CD4-positive, alpha-beta T cell treated with Interleukin-1 beta for 1 hour (primary cell): ENCODE data around the gene ADAT3.

Experiments
- DNase-seq, 2 donors: peaks; one replicate each; pipeline ENCODE4 v3.0.0-alpha.2; 2020 to 2022

Gene ADAT3

DNA sequence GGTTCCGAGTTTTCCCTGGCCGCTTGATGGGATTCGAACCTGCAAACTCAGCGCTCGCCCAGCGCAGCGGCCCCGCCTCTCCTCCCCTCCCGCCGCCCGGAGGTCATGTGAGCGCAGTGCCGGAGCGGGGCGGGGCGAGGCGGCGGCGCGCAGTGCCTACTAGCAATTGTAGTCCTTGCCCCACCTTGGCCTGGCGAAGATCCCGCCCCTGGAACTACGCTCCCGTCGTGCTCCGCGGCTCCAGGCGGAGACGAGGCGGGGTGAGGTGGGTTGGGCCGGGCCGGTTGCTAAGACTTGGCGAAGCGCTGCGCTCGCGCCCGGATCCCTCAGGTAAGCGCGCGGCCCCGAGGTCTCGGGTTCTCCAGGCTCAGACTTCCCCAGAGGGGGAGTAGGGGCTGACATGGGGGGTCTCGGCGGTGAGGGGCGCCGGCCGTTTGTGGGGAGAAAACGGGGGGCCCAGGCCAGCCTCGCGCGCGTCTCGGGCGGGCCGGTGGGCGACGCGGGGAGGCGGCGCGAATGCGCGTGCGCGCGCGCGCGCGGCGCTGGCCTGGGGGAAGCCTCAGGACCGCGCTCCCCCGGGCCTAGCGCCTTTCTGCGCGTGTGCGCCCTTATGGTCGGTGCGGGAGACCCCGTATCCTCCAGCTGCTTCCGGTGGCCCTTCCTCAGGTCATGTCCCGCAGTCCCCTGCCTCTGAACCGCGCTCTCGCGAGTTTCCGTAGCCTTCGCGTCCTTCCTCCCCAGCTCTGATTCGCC is at the start of gene ADAT3, which contains the start of gene SCAMP4:
TSS of gene ADAT3 (plus strand) at position 290 of the 753 bp plus-strand sequence. CDS start 6,649 bp downstream, outside the sequence.
TSS of gene SCAMP4 (plus strand) at position 290 of the 753 bp plus-strand sequence. CDS start 9,621 bp downstream, outside the sequence.
- peak; percentile 99 for DNase-seq

DNA sequence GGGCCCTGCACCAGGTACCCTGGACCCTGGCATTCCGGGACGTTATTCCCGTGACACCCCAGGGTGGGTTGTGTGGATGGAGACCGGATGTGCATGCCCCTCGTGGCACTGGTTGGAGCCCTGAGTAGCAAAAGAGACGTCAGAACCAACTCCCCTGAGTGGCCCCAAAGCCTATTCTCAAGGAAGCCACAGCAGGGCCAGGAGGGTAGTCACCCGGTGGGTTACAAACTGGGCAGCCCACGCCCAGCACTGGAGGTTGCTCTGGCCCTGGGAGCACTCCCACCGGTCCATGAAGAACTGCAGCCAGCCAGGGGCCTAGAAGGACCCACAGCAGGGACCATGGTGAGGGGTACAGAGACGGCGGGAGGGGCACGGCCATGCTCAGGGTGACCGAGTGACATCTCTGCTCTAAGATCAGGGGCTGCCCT is 49.4 kb upstream of the ADAT3 start:
- peak in 1 of 2 donors; percentile 18 for DNase-seq

DNA sequence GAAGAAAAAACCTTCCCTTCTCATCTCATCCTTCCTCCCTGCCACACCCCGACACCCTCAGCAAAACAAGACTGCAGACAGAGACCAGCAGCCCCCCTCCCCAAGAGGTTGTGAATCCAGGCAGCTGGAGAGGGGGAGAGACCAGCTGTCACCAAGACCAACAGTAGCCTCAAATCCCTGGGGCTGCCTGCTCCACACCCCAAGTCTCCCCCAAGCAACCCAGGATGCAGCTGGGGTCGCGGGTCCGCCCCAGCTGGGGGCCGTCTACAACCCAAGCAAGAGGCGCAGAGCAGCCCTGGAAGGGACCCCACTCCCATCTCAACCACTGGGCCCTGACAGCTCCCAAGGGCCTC is 48.9 kb upstream of the ADAT3 start:
- no peak for DNase-seq

DNA sequence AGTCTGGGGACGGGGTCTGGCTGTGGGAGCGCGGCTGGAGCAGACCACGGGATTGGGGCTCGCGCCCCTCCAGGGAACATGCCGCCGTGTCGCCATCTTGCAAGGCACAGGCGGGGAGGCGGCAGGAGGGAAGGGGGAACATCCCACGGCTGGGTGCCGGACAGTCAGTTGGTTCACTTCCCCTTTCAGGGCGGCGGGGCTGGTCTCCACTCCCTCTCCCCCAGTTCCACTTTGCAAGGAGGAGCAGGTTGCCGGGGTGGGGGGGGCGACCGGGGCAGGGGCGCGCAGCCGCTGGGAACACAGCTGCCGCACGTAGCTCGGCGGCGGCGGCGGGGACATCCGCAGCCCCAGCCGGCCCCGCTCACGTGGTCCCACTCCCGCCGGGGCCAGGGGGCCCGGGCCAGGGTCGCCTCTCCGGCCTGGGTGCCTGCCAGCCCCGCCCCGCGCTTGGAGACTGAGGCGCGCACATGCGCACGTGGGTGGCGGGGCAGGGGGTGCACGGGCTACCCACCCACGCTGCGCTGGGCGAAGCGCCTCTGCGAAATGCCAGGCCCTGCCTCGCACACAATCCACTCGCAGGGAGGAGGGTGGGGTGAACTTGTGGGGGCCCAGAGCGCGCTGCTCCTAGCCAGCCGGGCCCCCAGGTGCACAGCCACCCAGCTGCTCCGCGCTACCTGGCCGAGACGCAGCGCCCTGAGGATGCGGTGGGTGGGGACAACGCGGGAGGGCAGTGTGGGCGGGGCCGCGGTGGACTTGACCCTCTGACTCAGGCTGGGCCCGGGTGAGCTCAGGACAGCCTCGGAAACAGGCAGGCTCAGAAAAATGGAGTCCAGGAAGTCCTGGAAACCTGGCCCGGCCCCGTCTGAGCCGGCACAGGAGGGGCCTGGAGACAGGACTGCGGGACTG is 48.2 kb upstream of the ADAT3 start:
- DNase-seq, result peak in 1 of 2 donors; percentile 78

DNA sequence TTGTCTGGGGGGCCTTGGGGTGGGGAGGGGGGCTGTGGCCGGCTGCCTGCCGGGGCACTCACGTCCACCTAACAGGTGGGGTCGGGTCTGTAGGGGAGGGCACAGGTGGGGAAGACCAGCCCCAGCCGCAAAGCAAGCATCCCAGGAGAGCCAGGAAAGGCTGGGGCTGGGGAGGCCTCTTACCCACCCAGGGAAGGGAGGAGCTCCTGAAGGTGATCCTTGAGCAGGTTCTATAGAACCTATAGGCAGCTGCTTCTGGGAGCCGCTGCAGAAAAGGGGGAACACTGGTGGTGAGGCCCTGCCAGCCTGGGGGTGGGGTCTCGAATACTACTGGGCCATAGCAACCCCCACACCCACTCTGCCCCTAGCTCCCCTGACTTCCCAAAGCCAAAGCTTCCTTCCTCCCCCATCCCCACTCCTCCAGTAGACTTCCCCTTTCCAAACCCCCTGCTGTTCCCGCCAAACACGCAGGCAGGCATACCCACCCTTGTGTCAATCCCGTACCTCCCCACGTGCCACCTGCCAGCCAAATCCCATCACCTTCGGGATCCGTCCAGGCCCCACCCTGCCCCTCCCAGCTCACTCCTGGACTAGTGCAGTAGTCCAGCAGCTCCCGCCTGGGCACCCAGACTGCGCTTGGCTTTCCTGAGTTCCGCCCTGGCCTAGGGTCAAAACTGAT is 47.4 kb upstream of the ADAT3 start:
- DNase-seq, result no peak

DNA sequence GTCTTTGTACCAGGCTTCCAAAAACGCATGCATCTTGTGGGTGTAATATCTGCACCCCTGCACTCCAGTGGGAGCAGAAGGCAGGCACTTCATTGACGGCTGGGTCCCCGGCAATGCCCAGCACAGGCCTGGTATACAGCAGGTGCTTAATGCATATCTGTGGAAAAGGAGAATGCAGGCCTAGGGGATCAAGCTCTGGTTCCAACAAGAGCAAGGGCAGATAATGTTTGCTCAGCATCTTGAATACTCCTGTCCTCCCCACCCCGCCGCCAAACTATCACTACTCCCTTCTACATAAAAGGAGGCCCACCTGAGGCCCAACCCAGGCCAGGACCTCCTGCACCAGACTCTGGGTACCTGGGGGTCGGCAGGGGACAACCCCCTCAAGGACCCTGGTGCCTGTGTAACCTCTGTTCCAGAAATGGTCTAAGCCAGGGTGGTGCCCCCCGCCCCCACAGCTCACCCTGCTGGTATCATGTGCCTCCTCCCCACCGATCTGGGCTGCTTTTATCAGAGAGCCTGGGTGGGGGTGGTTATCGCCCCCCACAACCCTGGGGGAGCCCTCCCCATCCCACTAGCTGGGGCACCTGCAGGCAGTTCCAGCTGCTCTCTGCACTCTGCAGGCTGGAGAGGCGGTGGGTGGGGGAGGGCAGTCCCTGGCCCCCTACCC is 46.7 kb upstream of the ADAT3 start:
- no peak for DNase-seq

DNA sequence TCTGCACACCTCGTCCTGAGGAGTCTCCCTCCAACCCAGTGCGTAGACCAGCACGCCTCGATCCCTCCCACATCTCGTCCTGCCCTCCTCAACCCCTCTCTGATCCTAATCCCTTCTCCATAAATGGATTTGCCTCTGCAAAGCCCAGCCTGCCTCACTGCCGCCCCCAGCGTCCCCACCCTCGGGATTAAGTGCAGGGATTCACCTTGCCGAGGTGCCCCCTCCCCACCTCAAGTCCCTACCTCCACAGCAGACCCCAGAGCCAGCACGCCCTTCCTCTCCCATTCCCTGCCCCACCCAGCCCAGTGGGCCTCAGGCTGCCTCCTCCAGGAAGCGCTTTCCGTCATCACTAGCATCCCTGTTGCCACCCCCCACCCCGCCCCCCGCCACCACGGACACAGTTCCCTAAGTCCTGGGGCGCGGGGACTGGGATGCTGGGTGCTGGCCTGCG is 45.8 kb upstream of the ADAT3 start:
- no peak for DNase-seq

DNA sequence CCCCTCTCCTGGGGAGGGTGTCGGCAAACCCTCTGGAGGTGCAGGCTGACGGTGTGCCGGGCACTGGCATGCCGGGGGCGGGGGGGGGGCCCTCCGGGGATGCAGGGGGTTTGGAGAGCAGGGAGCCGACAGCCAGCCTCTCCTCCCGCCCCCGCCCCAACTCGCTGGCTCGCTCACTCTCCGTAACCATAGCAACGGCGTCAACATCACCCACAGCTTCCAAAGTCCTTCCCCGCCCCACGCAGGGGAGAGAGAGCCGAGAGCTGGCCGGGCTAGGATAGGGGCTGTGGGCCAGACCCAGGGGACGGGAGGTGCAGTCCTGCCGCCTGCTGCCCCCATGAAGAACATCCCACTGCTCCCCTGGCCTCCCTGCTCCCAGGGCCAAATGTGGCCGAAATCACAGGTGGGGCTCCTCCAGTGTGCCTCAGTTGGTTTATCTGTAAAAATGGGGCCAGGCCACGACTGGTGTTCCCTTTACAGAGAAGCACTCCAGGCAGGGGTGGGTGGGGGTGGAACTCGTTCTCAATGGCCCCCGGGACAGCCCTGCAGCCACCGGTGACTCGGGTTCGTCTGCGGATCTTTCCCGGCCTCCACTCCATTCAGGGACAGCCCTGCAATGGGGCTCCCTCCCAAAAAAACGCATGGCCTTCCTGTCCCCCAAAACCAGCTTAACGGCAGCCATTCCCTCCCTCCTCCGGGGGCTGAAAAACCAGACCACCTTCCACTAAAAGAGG is 45.0 kb upstream of the ADAT3 start:
- peak; percentile 74 to 77 for DNase-seq

DNA sequence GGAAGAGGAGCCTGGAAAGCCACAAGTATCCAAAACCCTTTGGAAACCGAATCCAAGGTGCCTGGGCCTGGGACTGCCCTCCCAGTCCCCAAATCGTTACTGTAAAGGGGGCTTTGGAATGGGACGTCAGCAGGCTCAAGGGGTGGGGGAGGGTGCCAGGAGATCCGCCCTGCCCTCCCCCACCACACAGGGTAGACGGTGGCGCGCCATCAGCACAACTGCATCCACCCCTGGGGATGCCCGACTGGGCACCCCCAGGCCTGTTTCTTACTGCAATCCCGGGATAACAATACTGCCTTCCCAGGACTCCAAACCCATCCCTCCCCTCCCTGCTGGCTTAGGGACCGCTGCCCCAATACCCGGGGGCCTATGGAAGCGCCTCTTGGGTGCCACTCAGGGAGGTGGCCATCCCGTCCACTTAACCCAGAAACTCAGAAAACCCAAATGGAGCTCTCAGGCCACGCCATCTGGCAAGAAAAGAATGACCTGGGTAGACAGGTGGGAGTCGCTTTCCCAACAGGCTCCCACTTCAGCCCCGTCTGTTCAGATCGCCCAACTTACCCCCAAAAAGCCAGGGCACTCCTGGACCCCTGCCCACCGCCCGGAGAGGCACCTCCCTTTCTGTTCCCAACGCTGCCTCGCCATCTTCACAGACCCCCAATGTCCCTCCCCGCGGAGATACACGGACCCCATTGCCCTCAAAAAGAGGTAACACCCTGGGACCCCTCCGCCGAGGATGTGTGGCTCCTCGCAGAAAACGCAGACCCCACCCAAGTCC is 44.2 kb upstream of the ADAT3 start:
- DNase-seq, result no peak

DNA sequence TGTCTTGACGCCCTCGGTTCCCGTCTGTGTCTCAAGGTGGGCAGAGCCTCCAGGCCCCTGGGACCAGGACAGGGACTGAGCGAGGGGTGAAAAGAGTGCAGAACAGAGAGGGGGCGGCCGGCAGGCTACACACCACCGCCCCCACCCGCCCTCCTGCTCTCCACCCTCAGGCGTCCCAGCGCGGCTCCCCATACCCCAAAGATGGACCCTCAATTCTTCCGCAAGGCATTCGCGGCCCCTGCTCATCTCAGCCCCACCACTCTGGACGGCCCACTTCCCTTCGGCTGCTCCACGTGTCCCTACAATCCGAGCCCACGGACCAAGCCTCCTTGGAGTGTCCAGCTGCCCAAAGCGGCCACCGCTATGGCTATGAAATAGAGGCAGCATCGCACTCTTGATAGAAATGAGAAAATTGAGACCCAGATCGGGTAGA is 43.6 kb upstream of the ADAT3 start:
- DNase-seq, result no peak

DNA sequence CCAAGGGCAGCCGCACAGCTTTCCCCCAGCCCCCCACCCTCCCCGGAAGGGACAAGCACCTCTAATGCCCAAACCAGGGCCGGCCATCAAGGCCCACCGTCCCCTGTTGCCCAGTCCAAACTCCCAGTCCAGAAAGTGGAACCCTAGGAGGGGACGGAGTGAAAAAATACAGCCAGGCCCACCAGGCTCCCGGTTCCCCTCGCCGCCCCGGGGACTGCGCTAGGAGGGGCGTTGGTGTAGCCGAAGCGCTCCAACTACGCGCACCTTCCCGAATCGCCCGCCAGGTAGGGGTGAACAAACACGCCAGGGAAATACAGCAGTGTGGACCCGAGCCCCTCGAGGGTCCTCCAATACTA is 43.2 kb upstream of the ADAT3 start:
- no peak for DNase-seq

DNA sequence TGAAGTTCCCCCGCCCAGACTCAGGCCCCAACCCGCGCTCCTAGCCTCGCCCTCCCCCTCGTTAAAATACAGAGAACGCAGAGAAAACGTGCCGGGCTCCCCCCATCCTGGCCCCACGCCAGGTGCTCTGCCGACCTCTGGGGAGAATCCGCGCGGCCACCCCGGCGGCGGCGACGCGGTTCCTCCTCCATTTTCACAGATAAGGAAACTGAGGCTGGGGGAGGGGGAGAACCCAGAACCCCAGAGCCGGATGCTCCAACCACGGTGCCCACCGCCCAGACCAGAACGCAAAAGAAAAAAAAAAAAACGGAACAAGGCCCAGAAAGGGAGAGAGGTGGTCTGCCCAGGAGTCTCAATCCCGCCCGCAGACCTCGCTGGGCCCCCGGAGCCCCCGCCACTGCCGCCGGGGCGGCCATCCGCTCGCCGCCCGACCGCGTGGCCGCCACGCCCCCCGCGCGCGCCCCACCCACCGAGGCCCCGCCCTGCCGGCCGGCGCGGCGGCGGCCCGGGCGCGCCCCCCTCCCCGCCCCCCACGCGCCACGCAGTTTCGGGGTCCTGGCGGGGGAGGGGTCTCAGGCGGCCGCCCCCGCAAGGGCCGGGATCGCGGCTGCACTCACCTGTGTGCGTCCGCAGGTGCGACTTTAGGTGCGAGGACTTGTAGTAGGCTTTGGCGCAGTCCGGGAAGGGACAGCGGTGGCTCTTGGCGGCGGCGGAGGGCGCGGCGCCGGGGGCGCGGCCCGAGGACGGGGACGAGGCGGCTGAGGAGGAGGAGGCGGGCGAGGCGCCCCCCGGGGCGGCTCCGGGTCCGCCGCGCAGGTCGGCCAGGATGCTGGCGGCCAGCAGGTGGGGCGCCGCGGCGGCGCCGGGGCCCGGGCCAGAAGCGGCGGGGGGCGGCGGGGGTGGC is 42.5 kb upstream of the ADAT3 start:
- peak; percentile 56 to 71 for DNase-seq

DNA sequence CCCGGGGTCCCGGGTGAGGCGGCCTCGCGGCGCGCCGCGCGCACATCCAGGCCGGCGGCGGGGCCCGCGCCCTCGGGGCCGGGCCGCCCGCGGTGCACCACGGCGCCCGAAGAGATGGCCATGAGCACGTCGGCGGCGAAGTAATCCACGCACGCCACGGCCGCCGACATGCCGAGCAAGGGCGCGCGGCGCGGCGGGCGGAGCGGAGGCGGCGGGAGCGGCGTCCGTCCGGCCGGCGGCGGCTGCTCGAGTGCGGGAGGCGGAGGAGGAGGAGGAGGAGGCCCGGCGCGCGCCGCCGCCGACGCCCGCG is 41.9 kb upstream of the ADAT3 start, which contains the start of gene KLF16:
TSS of gene KLF16 (minus strand) at position 252 of the 310 bp plus-strand sequence. CDS start at position 170, 82 bp downstream.
- no peak for DNase-seq

DNA sequence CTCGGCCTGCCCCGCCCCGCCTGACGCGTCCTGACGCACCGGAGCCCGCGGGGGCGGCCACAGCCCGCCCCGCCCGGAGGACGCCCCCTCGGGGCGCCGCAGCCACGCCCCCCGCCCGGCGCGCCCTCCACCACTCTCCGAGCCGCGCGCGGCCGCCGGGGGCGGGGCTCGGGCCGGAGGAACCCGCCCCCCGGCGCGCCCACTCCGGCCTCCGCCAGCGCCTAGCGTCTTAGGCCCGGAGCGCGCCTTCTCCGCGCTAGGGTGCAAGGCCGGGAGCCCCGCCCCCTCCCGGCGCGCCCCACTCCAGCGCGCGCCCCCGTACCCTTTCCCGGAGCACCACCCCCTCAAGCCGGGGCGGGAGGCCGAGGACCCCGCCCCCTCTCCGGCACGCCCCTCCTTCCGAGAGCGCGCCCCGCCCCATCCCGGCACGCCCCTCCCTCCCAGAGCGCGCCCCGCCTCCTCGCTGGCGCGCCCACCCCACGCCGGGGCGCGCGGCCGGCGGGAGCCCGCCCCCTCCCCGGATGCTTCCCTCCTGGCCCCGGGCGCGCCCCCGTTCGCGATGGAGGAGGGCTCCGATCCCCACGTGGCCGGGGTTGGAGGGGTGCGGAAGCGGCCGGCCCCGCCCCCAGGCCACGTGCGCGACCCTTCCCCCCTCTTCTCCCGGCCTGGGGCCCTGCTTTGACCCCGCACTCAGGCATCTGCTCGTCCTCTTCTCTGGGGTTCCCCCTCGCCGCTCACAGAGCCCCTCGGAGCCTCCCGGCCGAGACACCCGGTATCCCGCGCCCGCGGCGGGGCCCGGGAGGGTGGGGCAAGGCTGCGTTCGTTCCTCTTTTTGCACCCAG is 41.3 kb upstream of the ADAT3 start:
- DNase-seq, result peak; percentile 93

DNA sequence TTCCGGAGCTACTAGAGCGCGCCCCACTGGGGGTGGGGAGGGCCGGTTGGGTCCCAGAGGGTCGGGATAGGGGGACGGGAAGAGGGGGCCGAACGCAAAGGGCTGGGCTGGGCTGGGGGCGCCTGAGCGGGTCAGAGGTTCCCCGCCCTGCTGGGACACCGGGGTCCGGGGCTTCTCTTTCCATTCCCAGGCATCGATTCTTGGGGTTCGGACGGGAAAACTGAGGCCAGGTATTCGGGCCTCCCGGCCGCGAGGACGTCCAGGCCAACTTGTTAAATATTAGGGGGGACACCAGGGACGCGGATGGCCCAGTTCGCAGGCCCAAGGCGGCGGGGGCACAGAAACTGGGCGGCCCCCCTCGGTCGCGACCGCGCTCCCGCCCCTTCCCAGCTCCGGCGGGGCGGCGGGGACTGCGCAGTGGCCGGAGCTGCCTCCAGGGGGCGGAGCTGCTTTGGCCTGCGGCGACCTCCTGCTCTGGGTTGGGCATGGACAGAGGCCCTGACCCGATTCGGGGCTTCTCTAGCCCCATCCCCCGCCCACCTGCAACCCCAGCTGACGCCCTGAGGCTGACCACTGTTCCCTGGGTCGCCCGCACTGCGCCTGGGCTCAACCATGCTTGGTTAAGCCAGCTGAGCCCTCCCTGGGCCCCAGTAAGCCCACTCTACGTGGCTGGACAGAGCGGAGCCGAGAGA is 40.6 kb upstream of the ADAT3 start:
- peak; percentile 69 to 75 for DNase-seq

DNA sequence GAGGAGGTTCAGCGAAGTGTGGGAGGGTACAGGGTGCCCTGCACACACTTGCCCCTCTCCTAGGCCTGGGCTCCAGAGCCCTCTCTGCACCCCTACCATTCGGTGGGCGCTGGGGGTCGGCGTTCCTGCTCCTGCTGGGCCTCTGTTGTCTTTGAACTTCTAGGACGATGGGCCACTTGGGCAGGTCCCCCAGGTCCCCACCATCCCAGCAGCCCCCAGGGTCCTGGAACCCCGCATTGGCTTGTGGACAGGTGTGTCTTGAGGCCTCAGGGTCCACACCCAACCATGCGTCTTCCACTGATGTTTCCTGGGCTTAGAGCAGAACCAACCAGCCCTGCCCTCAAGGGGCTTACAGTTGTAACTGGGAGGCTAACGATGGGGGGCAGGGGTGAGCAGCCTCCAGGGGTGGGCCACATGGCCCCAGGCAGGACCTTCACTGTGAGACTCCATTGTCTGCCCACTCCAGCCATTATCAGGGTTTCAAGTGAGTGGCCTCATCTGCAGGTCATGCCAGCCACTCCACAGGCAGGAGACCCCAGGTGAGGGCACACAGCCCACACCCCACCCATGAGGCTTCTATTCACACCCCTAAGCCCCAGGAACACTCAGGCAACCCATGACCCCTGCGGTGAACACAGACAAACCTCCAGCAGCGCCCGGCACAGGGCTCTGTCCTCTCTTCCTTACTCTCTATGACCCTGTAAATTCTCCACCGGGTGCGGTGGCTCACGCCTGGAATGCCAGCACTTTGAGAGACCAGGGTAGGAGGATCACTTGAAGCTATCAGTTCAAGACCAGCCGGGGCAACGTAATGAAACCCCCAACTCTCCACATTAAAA is 39.8 kb upstream of the ADAT3 start:
- no peak for DNase-seq

DNA sequence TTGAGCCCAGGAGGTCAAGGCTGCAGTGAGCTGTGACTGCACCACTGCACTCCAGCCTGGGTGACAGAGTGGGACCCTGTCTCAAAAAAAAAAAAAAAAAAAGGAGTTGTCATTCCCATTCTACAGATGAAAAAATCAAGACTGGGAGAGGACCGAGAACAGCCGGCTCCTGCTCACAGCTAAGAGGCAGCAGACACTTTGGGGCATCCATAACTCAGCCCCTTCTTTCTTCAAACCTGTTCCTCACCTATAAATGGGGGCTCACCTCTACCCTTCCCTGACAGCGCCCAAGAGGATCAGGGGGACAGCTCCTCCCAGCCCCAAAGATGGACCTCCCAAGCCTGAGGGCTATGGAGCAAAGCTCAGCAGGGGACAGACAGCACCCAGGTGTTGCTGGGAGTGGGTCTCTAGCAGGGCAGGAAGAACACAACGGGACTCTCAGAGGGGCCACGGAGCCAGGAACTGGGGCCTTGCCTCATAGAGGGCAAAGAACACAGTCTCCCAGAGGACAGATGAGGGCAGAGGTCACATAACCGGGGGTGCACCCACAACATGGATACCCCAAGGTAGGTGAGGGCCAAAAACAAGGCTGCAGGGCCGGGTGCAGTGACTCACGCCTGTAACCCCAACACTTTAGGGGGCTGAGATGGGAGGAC is 38.4 kb upstream of the ADAT3 start:
- DNase-seq, result no peak
